Measurements from ENCODE around the gene BSN.

Gene BSN

DNA sequence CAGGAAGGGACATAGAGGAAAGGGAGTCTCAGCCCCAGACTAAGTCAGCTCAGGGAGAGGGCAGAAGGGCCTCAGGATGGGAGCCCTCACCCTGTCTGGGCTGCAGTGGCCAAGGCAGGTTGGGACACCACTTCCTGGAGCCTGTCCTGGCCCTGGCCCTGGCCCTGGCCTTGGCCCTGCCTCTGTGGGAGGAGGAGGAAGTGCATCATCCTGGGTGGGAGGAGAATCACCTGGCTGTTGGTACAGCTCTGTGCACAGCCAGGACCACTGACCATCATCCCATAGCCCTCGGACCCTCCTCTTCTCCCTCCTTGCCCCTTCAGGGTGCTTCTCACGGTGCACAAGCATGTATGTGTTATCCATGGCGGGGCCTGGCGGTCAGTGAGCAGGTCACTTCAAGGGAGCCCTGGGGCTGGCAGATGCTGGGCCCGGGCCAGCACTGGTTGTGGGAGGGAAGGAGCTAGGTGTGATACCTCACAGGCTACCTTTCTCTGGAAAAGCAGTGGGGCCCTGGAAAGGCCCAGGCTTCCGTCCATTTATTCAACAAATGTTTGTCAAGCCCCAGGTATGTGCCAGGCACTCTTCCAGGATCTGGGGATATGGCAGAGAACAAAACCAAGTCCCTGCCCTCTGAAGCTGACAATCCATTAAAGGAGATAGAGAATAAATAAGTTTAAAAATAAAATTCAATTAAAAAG, 111.7 kb downstream of the BSN start:
- Histone ChIP-seq H3K27me3 (ENCODE audit: insufficient read depth, low read length, poor library complexity) (no peaks in the 10 kb centered on the region), H3K4me3 (ENCODE audit: low read depth in 1 of 2, low read length in 2 of 2) (no peak overlapping the region), H3K79me2 (ENCODE audit: insufficient read depth, low read length) (no peaks in the 10 kb centered on the region), H3K27ac (ENCODE audit: low read length) (no peak overlapping the region), H3K9me3 (ENCODE audit: insufficient read depth, low read length, severe bottlenecking) (no peaks in the 10 kb centered on the region), H3K4me2 (ENCODE audit: insufficient read depth, low read length) (no peak overlapping the region), H2AFZ (ENCODE audit: low read depth, low read length) (no peak overlapping the region), H4K20me1 (ENCODE audit: insufficient read depth, low read length) (peaks cover 4% of the 10 kb centered on the region; the same call in 1 of the 2 replicates), H3K9ac (ENCODE audit: low read depth, low read length) (no peak overlapping the region), H3K4me1 (ENCODE audit: insufficient read depth, low read length) (no peaks in the 10 kb centered on the region), H3K36me3 (ENCODE audit: insufficient read depth, low read length) (no peaks in the 10 kb centered on the region)
- TF ChIP-seq, protein P1, sequence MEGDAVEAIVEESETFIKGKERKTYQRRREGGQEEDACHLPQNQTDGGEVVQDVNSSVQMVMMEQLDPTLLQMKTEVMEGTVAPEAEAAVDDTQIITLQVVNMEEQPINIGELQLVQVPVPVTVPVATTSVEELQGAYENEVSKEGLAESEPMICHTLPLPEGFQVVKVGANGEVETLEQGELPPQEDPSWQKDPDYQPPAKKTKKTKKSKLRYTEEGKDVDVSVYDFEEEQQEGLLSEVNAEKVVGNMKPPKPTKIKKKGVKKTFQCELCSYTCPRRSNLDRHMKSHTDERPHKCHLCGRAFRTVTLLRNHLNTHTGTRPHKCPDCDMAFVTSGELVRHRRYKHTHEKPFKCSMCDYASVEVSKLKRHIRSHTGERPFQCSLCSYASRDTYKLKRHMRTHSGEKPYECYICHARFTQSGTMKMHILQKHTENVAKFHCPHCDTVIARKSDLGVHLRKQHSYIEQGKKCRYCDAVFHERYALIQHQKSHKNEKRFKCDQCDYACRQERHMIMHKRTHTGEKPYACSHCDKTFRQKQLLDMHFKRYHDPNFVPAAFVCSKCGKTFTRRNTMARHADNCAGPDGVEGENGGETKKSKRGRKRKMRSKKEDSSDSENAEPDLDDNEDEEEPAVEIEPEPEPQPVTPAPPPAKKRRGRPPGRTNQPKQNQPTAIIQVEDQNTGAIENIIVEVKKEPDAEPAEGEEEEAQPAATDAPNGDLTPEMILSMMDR (IDR thresholded peaks at IDR 0.05; ENCODE audit: borderline replicate concordance, extremely low read depth, low read length, poor library complexity, severe bottlenecking): no peak
- TF ChIP-seq EZH2 (IDR thresholded peaks at IDR 0.05; ENCODE audit: borderline replicate concordance, low read depth, low read length, severe bottlenecking): no peak
- ATAC-seq (ENCODE audit: insufficient read depth, low read depth) (no peak), DNase-seq (no peak)

DNA sequence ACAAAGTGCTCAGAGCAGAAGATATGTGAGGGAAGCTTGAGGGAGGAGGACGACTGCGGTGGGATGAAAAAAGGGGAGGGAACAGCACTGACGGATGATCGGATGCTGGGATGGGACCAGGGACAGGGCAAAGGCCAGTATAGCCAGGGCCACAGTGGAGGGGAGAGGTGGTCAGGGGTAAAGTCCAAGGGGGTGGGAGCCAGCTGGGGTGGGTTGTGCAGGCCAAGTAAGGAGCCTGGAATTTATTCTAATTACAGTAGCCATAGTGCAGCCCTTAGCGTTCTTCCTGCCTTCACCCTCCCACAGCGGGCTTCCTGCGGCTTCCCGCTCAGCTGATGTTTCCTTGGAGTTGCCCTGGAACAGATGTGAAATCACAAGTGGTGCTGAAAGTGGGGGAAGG, 112.3 kb downstream of the BSN start:
- Histone ChIP-seq H2AFZ (ENCODE audit: low read depth, low read length) (no peak overlapping the region), H3K27ac (ENCODE audit: low read length) (no peak overlapping the region), H3K79me2 (ENCODE audit: insufficient read depth, low read length) (no peaks in the 10 kb centered on the region), H3K36me3 (ENCODE audit: insufficient read depth, low read length) (no peaks in the 10 kb centered on the region), H3K9ac (ENCODE audit: low read depth, low read length) (no peak overlapping the region), H3K9me3 (ENCODE audit: insufficient read depth, low read length, severe bottlenecking) (no peaks in the 10 kb centered on the region), H3K4me1 (ENCODE audit: insufficient read depth, low read length) (no peaks in the 10 kb centered on the region), H3K4me2 (ENCODE audit: insufficient read depth, low read length) (no peak overlapping the region), H3K27me3 (ENCODE audit: insufficient read depth, low read length, poor library complexity) (no peaks in the 10 kb centered on the region), H4K20me1 (ENCODE audit: insufficient read depth, low read length) (peaks cover 6% of the 10 kb centered on the region; the same call in 1 of the 2 replicates), H3K4me3 (ENCODE audit: low read depth in 1 of 2, low read length in 2 of 2) (no peak overlapping the region)
- ATAC-seq (ENCODE audit: insufficient read depth, low read depth) (no peak), DNase-seq (no peak)
- TF ChIP-seq EZH2 (IDR thresholded peaks at IDR 0.05; ENCODE audit: borderline replicate concordance, low read depth, low read length, severe bottlenecking): no peak
- TF ChIP-seq, protein P1 (IDR thresholded peaks at IDR 0.05; ENCODE audit: borderline replicate concordance, extremely low read depth, low read length, poor library complexity, severe bottlenecking): no peak

DNA sequence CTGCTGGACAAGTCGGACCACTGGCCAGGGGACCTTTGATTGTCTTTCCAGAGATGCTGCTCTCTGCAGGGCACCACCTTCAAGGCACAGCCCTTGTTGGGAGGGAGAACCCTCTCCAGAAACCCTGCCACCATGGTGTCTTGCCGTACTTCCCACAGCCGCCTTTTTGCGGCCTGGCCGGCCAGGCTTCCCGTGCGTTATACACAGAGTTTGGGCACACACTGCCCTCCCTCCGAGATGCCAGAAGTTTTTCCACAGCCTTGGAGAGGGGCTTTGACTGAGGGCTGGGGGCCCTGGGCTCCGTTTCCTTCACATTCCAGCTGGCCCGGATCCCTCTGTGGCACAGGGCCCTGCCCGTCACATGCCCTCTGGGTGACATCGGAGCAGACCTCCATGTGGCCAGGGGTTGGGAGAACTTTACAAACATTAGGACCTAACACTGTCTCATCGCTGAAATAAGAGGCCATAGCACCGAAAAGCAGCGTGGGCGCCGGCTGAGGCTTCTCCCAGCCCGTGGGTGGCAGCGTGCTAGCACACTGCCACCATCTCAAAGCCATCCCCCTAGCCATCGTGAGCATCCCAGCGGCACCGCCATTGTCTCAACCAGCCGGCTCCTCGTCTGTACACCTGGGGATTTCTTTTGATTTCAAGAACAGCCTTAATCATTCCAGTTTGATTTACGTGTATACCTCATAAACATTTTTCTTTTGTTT, 113.6 kb downstream of the BSN start:
- Histone ChIP-seq H3K9ac (ENCODE audit: low read depth, low read length) (no peak overlapping the region), H2AFZ (ENCODE audit: low read depth, low read length) (no peak overlapping the region), H3K79me2 (ENCODE audit: insufficient read depth, low read length) (no peaks in the 10 kb centered on the region), H3K36me3 (ENCODE audit: insufficient read depth, low read length) (no peaks in the 10 kb centered on the region), H3K27me3 (ENCODE audit: insufficient read depth, low read length, poor library complexity) (no peaks in the 10 kb centered on the region), H3K4me3 (ENCODE audit: low read depth in 1 of 2, low read length in 2 of 2) (no peak overlapping the region), H3K4me2 (ENCODE audit: insufficient read depth, low read length) (no peak overlapping the region), H3K27ac (ENCODE audit: low read length) (no peak overlapping the region), H4K20me1 (ENCODE audit: insufficient read depth, low read length) (peaks cover 7% of the 10 kb centered on the region; the same call in 1 of the 2 replicates), H3K4me1 (ENCODE audit: insufficient read depth, low read length) (peaks cover 7% of the 10 kb centered on the region; the same call in 1 of the 2 replicates), H3K9me3 (ENCODE audit: insufficient read depth, low read length, severe bottlenecking) (no peaks in the 10 kb centered on the region)
- DNase-seq (no peak), ATAC-seq (ENCODE audit: insufficient read depth, low read depth) (no peak)
- TF ChIP-seq, protein P1 (IDR thresholded peaks at IDR 0.05; ENCODE audit: borderline replicate concordance, extremely low read depth, low read length, poor library complexity, severe bottlenecking): no peak
- no peak for TF ChIP-seq EZH2 (IDR thresholded peaks at IDR 0.05; ENCODE audit: borderline replicate concordance, low read depth, low read length, severe bottlenecking)

Measured in DND-41 (cell line).